PC-3 (cell line): Measurements from ENCODE around the gene SLC35B4. TPM values are rescaled to one million over a fixed set of nuclear protein-coding genes. Genes with fewer than 3 reads are reported as not detected.

ENCODE experiments used
- ATAC-seq: fragments of 200-7000 bp; cut with Tn5 transposase; 2 replicates; pipeline ENCODE4 v1.9.1; 2020; ENCODE audit warnings: mild to moderate bottlenecking, moderate library complexity
- BruUV-seq: library from RNA; stranded (reverse); fragments of 400-500 nt; replicated peaks from 2 replicates; lab custom pipeline; 2021; lab: Mats Ljungman, UMichigan
- CTCF ChIA-PET: fragments of 300-600 bp; sonication (Branson Sonifier 250); formaldehyde crosslinking; loops from one replicate; lab custom pipeline; 2022; ENCODE audit warnings: antibody characterized with exemption; lab: Charles Lee
- POLR2A ChIA-PET: fragments of 300-600 bp; sonication (Branson Sonifier 250); formaldehyde crosslinking; loops from one replicate; lab custom pipeline; 2022; ENCODE audit warnings: antibody characterized with exemption; ENCODE audit not compliant: unreplicated experiment; lab: Charles Lee
- DNase-seq: peaks from one replicate; pipeline ENCODE4 v3.0.0-alpha.2; 2015
- H2AFZ ChIP-seq: fragments of 300-600 bp; sonication (generic); 2 replicates; pipeline ENCODE4 v1.6.0; 2016; ENCODE audit warnings: antibody characterized with exemption, low read length
- H3F3A ChIP-seq: fragments of 300-600 bp; sonication (generic); one replicate; pipeline ENCODE4 v1.6.0; 2017; ENCODE audit warnings: antibody characterized with exemption, low read length, control low read depth, mild to moderate bottlenecking; ENCODE audit not compliant: unreplicated experiment
- H3K27ac ChIP-seq: fragments of 300-600 bp; sonication (generic); 2 replicates; pipeline ENCODE4 v1.5.1; 2016; ENCODE audit warnings: mild to moderate bottlenecking, low read length
- H3K27me3 ChIP-seq: fragments of 300-600 bp; sonication (generic); 2 replicates; pipeline ENCODE4 v1.6.1; 2016; ENCODE audit warnings: low read length, mixed read lengths
- H3K36me3 ChIP-seq: fragments of 300-600 bp; sonication (generic); 2 replicates; pipeline ENCODE4 v1.6.1; 2016; ENCODE audit warnings: low read depth, mixed run types, low read length, mixed read lengths
- H3K4me1 ChIP-seq: fragments of 300-600 bp; sonication (generic); 2 replicates; pipeline ENCODE4 v1.5.1; 2016; ENCODE audit warnings: low read length; ENCODE audit not compliant: insufficient read depth
- H3K4me2 ChIP-seq: fragments of 300-600 bp; sonication (generic); 2 replicates; pipeline ENCODE4 v1.6.0; 2016; ENCODE audit warnings: low read length
- H3K4me3 ChIP-seq: fragments of 300-600 bp; sonication (generic); 2 replicates; pipeline ENCODE4 v1.5.1; 2016; ENCODE audit warnings: mild to moderate bottlenecking, low read length, mixed read lengths
- H3K79me2 ChIP-seq: fragments of 300-600 bp; sonication (generic); 2 replicates; pipeline ENCODE4 v1.6.1; 2017; ENCODE audit warnings: low read length, mixed read lengths
- H3K9ac ChIP-seq: fragments of 300-600 bp; sonication (generic); 2 replicates; pipeline ENCODE4 v1.6.0; 2016; ENCODE audit warnings: mild to moderate bottlenecking, low read length
- H3K9me2 ChIP-seq: fragments of 300-600 bp; sonication (generic); replicated peaks from 2 replicates; pipeline ENCODE4 v1.6.1; 2016; ENCODE audit warnings: mixed run types, low read length, mixed read lengths
- H3K9me3 ChIP-seq: fragments of 300-600 bp; sonication (generic); 2 replicates; pipeline ENCODE4 v1.6.1; 2016; ENCODE audit warnings: low read length, mixed read lengths
- H4K20me1 ChIP-seq: fragments of 300-600 bp; sonication (generic); 2 replicates; pipeline ENCODE4 v1.6.1; 2016; ENCODE audit warnings: low read length, mixed read lengths
- EZH2 ChIP-seq: fragments of 300-600 bp; sonication (generic); IDR thresholded peaks from one replicate; pipeline ENCODE4 v1.6.1; 2017; ENCODE audit warnings: antibody characterized with exemption, mild to moderate bottlenecking, low read length; ENCODE audit not compliant: unreplicated experiment
- EZH2phosphoT487 ChIP-seq: fragments of 300-600 bp; sonication (generic); IDR thresholded peaks from 2 replicates; pipeline ENCODE4 v1.6.1; 2018; ENCODE audit warnings: mild to moderate bottlenecking, antibody characterized with exemption, low read length, borderline replicate concordance
- intact Hi-C: fragments of 100-400 bp; cut with micrococcal nuclease; formaldehyde crosslinking; loops from 2 replicates; pipeline ENCODE4 v1.9.0; 2023
- total RNA-seq: library from RNA; depleted of rRNA; stranded (reverse); fragments of >200 nt; gene quantifications from 2 replicates; pipeline ENCODE4 v1.2.3, GENCODE V29; 2014
- TF ChIP-seq, protein P1 (sequence below): fragments of 300-600 bp; sonication (generic); conservative IDR thresholded peaks from 2 replicates; pipeline ENCODE4 v1.5.1; 2017; ENCODE audit warnings: antibody characterized with exemption, low read depth, mild to moderate bottlenecking, low read length

The SLC35B4 gene
- total RNA-seq, 1 experiment from 2014 or later = 34.2 TPM

DNA sequence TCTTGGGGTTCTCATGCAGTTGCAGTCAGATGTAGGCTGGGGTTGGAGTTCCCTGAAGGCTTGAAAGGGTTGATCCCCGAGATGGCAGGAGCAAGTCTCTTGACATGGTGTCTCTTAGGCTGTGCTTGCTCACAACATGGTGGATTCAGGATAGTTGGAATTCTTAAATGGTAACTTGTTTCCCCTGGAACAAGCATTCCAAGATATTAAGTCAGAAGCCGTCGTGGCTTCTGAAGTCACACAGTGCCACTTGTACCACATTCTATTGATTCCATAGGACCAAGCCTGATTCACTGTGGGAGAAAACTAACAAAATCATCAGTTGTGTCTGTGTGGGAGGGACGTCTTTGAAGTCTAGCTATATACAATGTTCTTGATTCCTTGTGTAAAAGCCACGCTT lies 3.5 kb upstream of the SLC35B4 start:
- BruUV-seq = no TSS peak
- CTCF ChIA-PET = no interaction called here
- no peak for TF ChIP-seq EZH2
- TF ChIP-seq EZH2phosphoT487 = no peak

DNA sequence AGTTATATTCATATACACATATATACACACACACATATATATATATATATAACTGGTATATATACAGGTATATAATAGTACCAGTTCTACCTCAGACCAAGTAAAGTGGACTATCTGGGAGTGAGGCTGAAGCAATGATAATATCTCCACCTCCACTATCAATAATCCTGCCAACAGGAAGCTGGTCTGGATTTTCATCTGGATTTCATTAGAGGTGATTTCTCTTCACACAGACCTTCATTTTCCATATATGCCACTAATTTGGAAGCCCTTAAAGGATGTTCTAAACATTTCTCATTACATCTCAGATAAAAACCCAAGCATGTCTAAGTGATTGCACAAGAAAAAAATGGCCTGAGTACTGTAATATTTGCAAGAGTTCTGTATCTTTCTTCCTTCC lies 1.7 kb upstream of the SLC35B4 start:
- DNase-seq (no peak), ATAC-seq (no peak)
- TF ChIP-seq, protein P1, sequence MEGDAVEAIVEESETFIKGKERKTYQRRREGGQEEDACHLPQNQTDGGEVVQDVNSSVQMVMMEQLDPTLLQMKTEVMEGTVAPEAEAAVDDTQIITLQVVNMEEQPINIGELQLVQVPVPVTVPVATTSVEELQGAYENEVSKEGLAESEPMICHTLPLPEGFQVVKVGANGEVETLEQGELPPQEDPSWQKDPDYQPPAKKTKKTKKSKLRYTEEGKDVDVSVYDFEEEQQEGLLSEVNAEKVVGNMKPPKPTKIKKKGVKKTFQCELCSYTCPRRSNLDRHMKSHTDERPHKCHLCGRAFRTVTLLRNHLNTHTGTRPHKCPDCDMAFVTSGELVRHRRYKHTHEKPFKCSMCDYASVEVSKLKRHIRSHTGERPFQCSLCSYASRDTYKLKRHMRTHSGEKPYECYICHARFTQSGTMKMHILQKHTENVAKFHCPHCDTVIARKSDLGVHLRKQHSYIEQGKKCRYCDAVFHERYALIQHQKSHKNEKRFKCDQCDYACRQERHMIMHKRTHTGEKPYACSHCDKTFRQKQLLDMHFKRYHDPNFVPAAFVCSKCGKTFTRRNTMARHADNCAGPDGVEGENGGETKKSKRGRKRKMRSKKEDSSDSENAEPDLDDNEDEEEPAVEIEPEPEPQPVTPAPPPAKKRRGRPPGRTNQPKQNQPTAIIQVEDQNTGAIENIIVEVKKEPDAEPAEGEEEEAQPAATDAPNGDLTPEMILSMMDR = no peak
- intact Hi-C loops = loop anchor here (5.0 kb wide), 1 partner anchor 286 kb away; no protein-coding TSS in a partner anchor
- peaks cover 19% of the 10 kb centered on the region for H3K79me2 ChIP-seq
- no peak overlapping the region for H2AFZ ChIP-seq
- H3K4me1 ChIP-seq = peaks cover 13% of the 10 kb centered on the region
- H3K27me3 ChIP-seq = no peaks in the 10 kb centered on the region
- no peaks in the 10 kb centered on the region for H3K36me3 ChIP-seq
- no peaks in the 10 kb centered on the region for H4K20me1 ChIP-seq
- H3K27ac ChIP-seq = no peak overlapping the region
- CTCF ChIA-PET = no interaction called here
- H3K4me3 ChIP-seq = no peak overlapping the region
- no peaks in the 10 kb centered on the region for H3F3A ChIP-seq
- H3K9me3 ChIP-seq = no peaks in the 10 kb centered on the region
- H3K9me2 ChIP-seq = no peaks in the 10 kb centered on the region
- no TSS peak for BruUV-seq
- no peak overlapping the region for H3K4me2 ChIP-seq
- H3K9ac ChIP-seq = no peak overlapping the region
- POLR2A ChIA-PET = interaction anchor here (0.6 kb wide), 1 partner anchor 186 kb away, joined by 4 read pairs; no protein-coding TSS in a partner anchor

More for the DNA sequence above, 3.5 kb upstream of the SLC35B4 start:
- ATAC-seq (no peak), DNase-seq (peak; percentile 20)
- H3F3A ChIP-seq = no peaks in the 10 kb centered on the region
- no peaks in the 10 kb centered on the region for H3K36me3 ChIP-seq
- H4K20me1 ChIP-seq = no peaks in the 10 kb centered on the region
- H3K4me3 ChIP-seq = no peak overlapping the region
- no peak overlapping the region for H2AFZ ChIP-seq
- H3K9me3 ChIP-seq = no peaks in the 10 kb centered on the region
- no peak overlapping the region for H3K4me2 ChIP-seq
- no peak overlapping the region for H3K27ac ChIP-seq
- H3K9me2 ChIP-seq = no peaks in the 10 kb centered on the region
- H3K27me3 ChIP-seq = no peaks in the 10 kb centered on the region
- POLR2A ChIA-PET = no interaction called here
- H3K4me1 ChIP-seq = peaks cover 13% of the 10 kb centered on the region
- H3K9ac ChIP-seq = no peak overlapping the region
- H3K79me2 ChIP-seq = peaks cover 11% of the 10 kb centered on the region
- intact Hi-C loops = no loop called here

DNA sequence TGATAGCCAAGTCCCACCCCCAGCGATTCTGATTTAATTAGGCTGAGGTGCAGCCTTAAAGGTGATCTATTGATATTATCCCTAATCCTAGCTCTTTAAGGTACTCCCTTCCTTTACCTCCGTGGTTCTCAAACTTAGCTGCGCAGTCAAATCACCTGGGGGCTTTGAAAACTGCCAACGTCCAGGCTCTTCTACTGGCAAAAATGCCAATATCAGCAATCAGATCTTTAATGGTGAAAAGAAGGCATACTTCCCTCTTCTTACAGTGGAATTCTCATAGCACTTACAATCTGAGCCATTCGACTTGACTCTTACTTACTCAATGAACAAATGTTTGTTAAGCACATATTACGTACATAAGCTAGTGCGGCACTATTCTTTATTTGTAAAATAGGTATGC lies 704 bp upstream of the SLC35B4 start:
- CTCF ChIA-PET = interaction anchor here (0.6 kb wide), 1 partner anchor 11 kb away, joined by 3 read pairs; no protein-coding TSS in a partner anchor
- Histone ChIP-seq H3K4me2 (peak overlapping the region; percentile 86), H3K36me3 (no peaks in the 10 kb centered on the region), H3K27me3 (no peaks in the 10 kb centered on the region), H4K20me1 (no peaks in the 10 kb centered on the region), H3K4me1 (peaks cover 13% of the 10 kb centered on the region), H3K4me3 (peak overlapping the region; percentile 85), H3K9me3 (no peaks in the 10 kb centered on the region), H3K9me2 (no peaks in the 10 kb centered on the region), H3K9ac (peak overlapping the region; percentile 9; the same call in 1 of the 2 replicates), H3K79me2 (peaks cover 19% of the 10 kb centered on the region), H3F3A (no peaks in the 10 kb centered on the region), H3K27ac (no peak overlapping the region), H2AFZ (peak overlapping the region; percentile 77)
- intact Hi-C loops = loop anchor here (1.0 to 5.0 kb wide), 4 partner anchors 48 to 285 kb away; partner anchors contain the start of gene LRGUK
- TSS peak; percentile 77 for BruUV-seq
- DNase-seq (peak; percentile 21), ATAC-seq (no peak)
- POLR2A ChIA-PET = interaction anchor here (0.6 kb wide), 1 partner anchor 566 kb away, joined by 3 read pairs; no protein-coding TSS in a partner anchor
- TF ChIP-seq, protein P1 = no peak
- no peak for TF ChIP-seq EZH2phosphoT487
- TF ChIP-seq EZH2 = no peak
